Fibroblast of lung (primary cell): Measurements from ENCODE around the gene LRRC3.

Source experiments
- EZH2 ChIP-seq: IDR thresholded peaks from 2 replicates; pipeline ENCODE4 v1.5.1; 2012; ENCODE audit warnings: low read length, control low read depth, mild to moderate bottlenecking; ENCODE audit errors: missing control alignments
- TF ChIP-seq, protein P1 (sequence below), 2 donors: IDR thresholded peaks in 1 of 2; conservative IDR thresholded peaks in 1 of 2; 1 replicate in 1 of 2; 2 replicates in 1 of 2; pipeline ENCODE4 v1.5.1; 2011 to 2012; ENCODE audit warnings: low read length in 2 of 2, control low read depth in 1 of 2, inconsistent platforms in 1 of 2, low read depth in 1 of 2, mild to moderate bottlenecking in 1 of 2

DNA sequence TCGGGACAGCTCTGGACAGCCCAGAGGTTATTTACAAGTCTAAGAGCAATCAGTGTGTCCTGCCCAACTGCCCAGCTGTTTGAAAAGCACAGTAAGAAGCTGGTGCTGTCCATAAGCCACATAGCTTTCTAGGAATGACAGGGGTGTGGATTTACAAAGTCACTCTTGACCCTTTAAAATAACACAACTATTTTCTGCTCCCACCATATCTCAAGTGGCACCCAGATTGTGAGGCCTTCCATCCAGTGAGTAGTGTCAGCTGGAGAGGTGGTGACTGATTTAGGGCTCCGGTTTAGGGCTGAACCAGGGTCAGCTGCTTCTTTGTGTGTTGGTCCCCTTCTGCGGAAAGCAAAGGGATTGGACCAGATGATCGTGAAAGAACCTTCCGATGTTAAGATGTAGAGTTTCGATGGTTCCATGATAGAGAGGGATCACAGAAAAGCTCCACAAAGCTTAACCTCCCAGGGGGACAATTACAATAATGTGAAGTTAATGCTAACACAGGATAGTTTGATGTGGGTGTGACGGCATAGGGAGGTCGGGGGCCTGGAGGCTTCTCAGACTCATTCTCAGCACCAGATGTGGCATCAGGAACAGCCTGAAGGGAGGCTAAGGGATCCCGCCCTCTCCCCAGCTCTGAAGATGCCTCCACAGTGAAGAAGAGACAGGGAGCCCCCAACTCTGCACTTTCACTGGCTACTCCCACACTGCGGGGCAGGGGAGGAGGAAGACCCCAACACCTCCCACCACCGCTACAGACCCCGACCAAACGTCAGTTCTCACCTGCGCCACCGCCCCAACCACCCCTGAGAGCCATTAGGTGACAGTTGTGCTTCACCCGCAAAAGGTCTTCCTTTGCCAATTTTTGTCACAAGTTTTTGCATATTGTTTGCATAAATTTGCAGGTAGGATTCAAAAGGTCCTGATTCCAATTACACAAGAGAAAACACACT, 40.6 kb downstream of the LRRC3 start:
- TF ChIP-seq EZH2: no peak
- TF ChIP-seq, protein P1, sequence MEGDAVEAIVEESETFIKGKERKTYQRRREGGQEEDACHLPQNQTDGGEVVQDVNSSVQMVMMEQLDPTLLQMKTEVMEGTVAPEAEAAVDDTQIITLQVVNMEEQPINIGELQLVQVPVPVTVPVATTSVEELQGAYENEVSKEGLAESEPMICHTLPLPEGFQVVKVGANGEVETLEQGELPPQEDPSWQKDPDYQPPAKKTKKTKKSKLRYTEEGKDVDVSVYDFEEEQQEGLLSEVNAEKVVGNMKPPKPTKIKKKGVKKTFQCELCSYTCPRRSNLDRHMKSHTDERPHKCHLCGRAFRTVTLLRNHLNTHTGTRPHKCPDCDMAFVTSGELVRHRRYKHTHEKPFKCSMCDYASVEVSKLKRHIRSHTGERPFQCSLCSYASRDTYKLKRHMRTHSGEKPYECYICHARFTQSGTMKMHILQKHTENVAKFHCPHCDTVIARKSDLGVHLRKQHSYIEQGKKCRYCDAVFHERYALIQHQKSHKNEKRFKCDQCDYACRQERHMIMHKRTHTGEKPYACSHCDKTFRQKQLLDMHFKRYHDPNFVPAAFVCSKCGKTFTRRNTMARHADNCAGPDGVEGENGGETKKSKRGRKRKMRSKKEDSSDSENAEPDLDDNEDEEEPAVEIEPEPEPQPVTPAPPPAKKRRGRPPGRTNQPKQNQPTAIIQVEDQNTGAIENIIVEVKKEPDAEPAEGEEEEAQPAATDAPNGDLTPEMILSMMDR (conservative IDR thresholded peaks at IDR 0.05 in 1 of 2, IDR thresholded peaks at IDR 0.05 in 1 of 2; ENCODE audit: low read depth in 1 of 2, low read length in 2 of 2): no peak
